ENCODE results near the gene ZNF548. TPM values are rescaled to one million over a fixed set of nuclear protein-coding genes. Genes with fewer than 3 reads are reported as not detected.

The ZNF548 gene
- total RNA-seq, 1 experiment from 2014 or later, result 18.0 TPM

GRCh38 chr19:57389194-57389729 lies 392 bp upstream of the ZNF548 start:
- intact Hi-C loops (cut with micrococcal nuclease; ENCODE audit: unreplicated experiment), result loop anchor here (1.0 kb wide), 2 partner anchors 26 to 149 kb away; partner anchors contain the start of genes TRAPPC2B, ZNF547 and ZNF805
- Histone ChIP-seq H3K27me3 (ENCODE audit: insufficient read depth, low read depth) (no peaks in the 10 kb centered on the region), H3K27ac (peak overlapping the region; percentile 28; the same call in 1 of the 2 replicates), H4K20me1 (ENCODE audit: insufficient read depth) (no peaks in the 10 kb centered on the region), H3K9me3 (ENCODE audit: insufficient read depth, low read depth) (peaks cover 8% of the 10 kb centered on the region; the same call in 1 of the 2 replicates), H3K4me1 (replicated peaks; ENCODE audit: insufficient read depth) (peaks cover 15% of the 10 kb centered on the region), H3F3A (ENCODE audit: insufficient read depth, low read depth) (peaks cover 13% of the 10 kb centered on the region; the same call in 1 of the 2 replicates), H3K79me2 (ENCODE audit: low read depth) (peaks cover 33% of the 10 kb centered on the region), H3K9me2 (ENCODE audit: insufficient read depth) (no peaks in the 10 kb centered on the region), H3K4me3 (peak overlapping the region; percentile 66), H2AFZ (peak overlapping the region; percentile 87), H3K36me3 (ENCODE audit: low read depth) (peaks cover 3% of the 10 kb centered on the region; the same call in 1 of the 2 replicates), H3K4me2 (peak overlapping the region; percentile 74)
- BruUV-seq (replicated peaks), result TSS peak; percentile 87
- TF ChIP-seq CTCF (conservative IDR thresholded peaks at IDR 0.05), result no peak
- no peak for TF ChIP-seq EZH2 (IDR thresholded peaks at IDR 0.05; ENCODE audit: low read depth)
- ChIA-PET CTCF (no interaction called here), POLR2A (ENCODE audit: unreplicated experiment) (interaction anchor here (0.5 to 0.7 kb wide), 6 partner anchors 38 to 1313 kb away, joined by 3 to 7 read pairs (median 4); partner anchors contain the start of gene ZNF304)
- no peak for DNase-seq

DNA sequence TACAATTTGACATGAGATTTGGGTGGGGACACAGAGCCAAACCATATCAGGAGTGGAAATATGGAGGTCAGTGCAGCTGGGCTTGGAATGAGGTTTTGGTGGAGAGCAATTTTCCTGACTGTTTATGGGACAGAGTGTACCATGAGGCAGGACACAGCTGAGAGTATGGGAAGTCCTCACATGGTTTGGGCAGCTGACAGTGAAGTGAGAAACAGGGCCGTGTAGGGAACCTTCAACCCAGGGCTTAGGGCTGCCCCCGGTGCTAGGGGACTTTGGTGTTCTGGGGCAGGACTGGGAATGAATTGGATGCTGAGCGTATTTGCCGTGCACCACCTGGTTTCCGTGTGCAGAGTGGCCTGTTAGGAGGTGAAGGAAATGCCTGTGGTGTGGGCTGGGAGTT lies 6.1 kb downstream of the ZNF548 start:
- CTCF ChIA-PET, result no interaction called here

GRCh38 chr19:57398868-57399267 lies 9.2 kb downstream of the ZNF548 start:
- BruUV-seq (replicated peaks), result no TSS peak
- Histone ChIP-seq H2AFZ (no peak overlapping the region), H3K27me3 (ENCODE audit: insufficient read depth, low read depth) (no peaks in the 10 kb centered on the region), H3K9me2 (ENCODE audit: insufficient read depth) (no peaks in the 10 kb centered on the region), H3K4me1 (replicated peaks; ENCODE audit: insufficient read depth) (no peaks in the 10 kb centered on the region), H3K4me3 (no peak overlapping the region), H3K36me3 (ENCODE audit: low read depth) (peaks cover 36% of the 10 kb centered on the region), H3K27ac (no peak overlapping the region), H3K9me3 (ENCODE audit: insufficient read depth, low read depth) (peaks cover 11% of the 10 kb centered on the region), H3K4me2 (no peak overlapping the region), H3K79me2 (ENCODE audit: low read depth) (no peaks in the 10 kb centered on the region), H3F3A (ENCODE audit: insufficient read depth, low read depth) (no peaks in the 10 kb centered on the region), H4K20me1 (ENCODE audit: insufficient read depth) (no peaks in the 10 kb centered on the region)
- TF ChIP-seq CTCF (conservative IDR thresholded peaks at IDR 0.05) (no peak), EZH2 (IDR thresholded peaks at IDR 0.05; ENCODE audit: low read depth) (no peak)
- ChIA-PET POLR2A (ENCODE audit: unreplicated experiment) (no interaction called here), CTCF (no interaction called here)
- no peak for DNase-seq
- intact Hi-C loops (cut with micrococcal nuclease; ENCODE audit: unreplicated experiment), result no loop called here

More for the DNA sequence above, 6.1 kb downstream of the ZNF548 start:
- POLR2A ChIA-PET (ENCODE audit: unreplicated experiment), result no interaction called here
- intact Hi-C loops (cut with micrococcal nuclease; ENCODE audit: unreplicated experiment), result no loop called here
- peaks cover 25% of the 10 kb centered on the region for H3K79me2 ChIP-seq (ENCODE audit: low read depth)
- H3K27ac ChIP-seq, result no peak overlapping the region
- no peaks in the 10 kb centered on the region for H4K20me1 ChIP-seq (ENCODE audit: insufficient read depth)
- 0 out of 2 replicates have a peak, but pooled peaks cover under 1% of the 10 kb centered on the region for H3F3A ChIP-seq (ENCODE audit: insufficient read depth, low read depth)
- H3K9me3 ChIP-seq (ENCODE audit: insufficient read depth, low read depth), result peaks cover 19% of the 10 kb centered on the region
- no peak overlapping the region for H3K4me2 ChIP-seq
- no peak overlapping the region for H3K4me3 ChIP-seq
- peaks cover 6% of the 10 kb centered on the region for H3K4me1 ChIP-seq (replicated peaks; ENCODE audit: insufficient read depth)
- H3K9me2 ChIP-seq (ENCODE audit: insufficient read depth), result no peaks in the 10 kb centered on the region
- H3K27me3 ChIP-seq (ENCODE audit: insufficient read depth, low read depth), result no peaks in the 10 kb centered on the region
- H3K36me3 ChIP-seq (ENCODE audit: low read depth), result peaks cover 36% of the 10 kb centered on the region
- BruUV-seq (replicated peaks), result no TSS peak
- DNase-seq, result no peak
- H2AFZ ChIP-seq, result no peak overlapping the region
- TF ChIP-seq EZH2 (IDR thresholded peaks at IDR 0.05; ENCODE audit: low read depth), result no peak
- TF ChIP-seq CTCF (conservative IDR thresholded peaks at IDR 0.05), result no peak

Data from PC-9 (cell line).